ENCODE measurements around the gene VPS72.

DNA sequence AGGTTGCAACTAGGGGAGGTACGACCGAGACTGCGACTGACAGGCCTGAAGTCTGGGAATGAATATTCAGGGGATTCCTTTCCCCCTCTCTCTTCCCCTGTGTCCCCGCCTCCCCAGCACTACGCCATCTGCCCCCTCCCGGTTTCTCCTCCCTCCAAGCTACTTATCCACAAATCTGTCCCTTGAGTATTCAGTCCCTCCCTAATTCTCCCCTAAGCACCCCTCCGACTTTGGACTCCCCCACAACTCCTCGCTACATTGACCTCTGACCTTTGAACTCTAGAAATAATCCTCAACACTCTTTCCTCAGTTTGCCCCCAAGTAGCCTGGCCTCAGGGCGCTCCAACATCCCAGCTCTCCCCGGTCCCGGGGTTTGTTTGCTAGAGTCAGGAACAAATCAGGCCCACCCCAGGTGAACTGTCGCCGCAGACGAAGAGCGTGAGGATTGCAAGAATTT, 24.7 kb downstream of the VPS72 start:
- TF ChIP-seq, protein P1, sequence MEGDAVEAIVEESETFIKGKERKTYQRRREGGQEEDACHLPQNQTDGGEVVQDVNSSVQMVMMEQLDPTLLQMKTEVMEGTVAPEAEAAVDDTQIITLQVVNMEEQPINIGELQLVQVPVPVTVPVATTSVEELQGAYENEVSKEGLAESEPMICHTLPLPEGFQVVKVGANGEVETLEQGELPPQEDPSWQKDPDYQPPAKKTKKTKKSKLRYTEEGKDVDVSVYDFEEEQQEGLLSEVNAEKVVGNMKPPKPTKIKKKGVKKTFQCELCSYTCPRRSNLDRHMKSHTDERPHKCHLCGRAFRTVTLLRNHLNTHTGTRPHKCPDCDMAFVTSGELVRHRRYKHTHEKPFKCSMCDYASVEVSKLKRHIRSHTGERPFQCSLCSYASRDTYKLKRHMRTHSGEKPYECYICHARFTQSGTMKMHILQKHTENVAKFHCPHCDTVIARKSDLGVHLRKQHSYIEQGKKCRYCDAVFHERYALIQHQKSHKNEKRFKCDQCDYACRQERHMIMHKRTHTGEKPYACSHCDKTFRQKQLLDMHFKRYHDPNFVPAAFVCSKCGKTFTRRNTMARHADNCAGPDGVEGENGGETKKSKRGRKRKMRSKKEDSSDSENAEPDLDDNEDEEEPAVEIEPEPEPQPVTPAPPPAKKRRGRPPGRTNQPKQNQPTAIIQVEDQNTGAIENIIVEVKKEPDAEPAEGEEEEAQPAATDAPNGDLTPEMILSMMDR (IDR thresholded peaks at IDR 0.05), result no peak
- TF ChIP-seq POLR2A (IDR thresholded peaks at IDR 0.05), result no peak

Data from esophagus squamous epithelium (tissue), 4 donors.